Right renal cortex interstitium (tissue), 3 donors: ENCODE measurements around the gene HELLS. TPM values are rescaled to one million over a fixed set of nuclear protein-coding genes. Genes with fewer than 3 reads are reported as not detected.

Experiments
- polyA plus RNA-seq, 3 donors: library from polyadenylated mRNA; unstranded; fragments of 120-200 nt; gene quantifications; one replicate each; pipeline ENCODE4 v1.2.1, GENCODE V29; 2013; ENCODE audit not compliant: insufficient read length in 3 of 3

HELLS gene
- polyA plus RNA-seq, 3 donors, result 27.0 to 31.2 (median 27.1) TPM

Other genes with a start within 250 kb of the HELLS start
- gene NOC3L, start 182.8 kb upstream of the HELLS start, polyA plus RNA-seq, result 10 to 100 TPM; 19.5 to 23.6 (median 22.3) TPM
- 10 to 100 TPM; 19.6 to 21.1 (median 19.8) TPM for gene TBC1D12, start 143.2 kb upstream of the HELLS start, polyA plus RNA-seq
- under 1 TPM; 0.24 to 0.49 (median 0.46) TPM for gene CYP2C18, start 137.9 kb downstream of the HELLS start, polyA plus RNA-seq
- gene CYP2C19, start 216.9 kb downstream of the HELLS start, polyA plus RNA-seq, result not detected